NOMO-1 treated with DMSO at 0.1 percent for 48 hours (cell line): ENCODE data around the gene NPRL2.
A peak's percentile ranks its signal among the peaks of the same experiment; 100 is the strongest.

Experiments used
- DNase-seq: peaks from one replicate; lab custom pipeline; 2025; ENCODE audit not compliant: unreplicated experiment; lab: John Stamatoyannopoulos, UW

Gene NPRL2

GRCh38 chr3:50373146-50374051, 22.8 kb upstream of the NPRL2 start:
- DNase-seq = no peak

- no peak for DNase-seq
Observed at GRCh38 chr3:50372349-50372748, 21.8 kb upstream of the NPRL2 start.

GRCh38 chr3:50371133-50371685, 20.6 kb upstream of the NPRL2 start:
- DNase-seq = no peak

- DNase-seq = peak; percentile 28
Observed at GRCh38 chr3:50370594-50370993, 20.0 kb upstream of the NPRL2 start.

GRCh38 chr3:50369012-50369670, 18.6 kb upstream of the NPRL2 start:
- no peak for DNase-seq

GRCh38 chr3:50365842-50366220, 15.3 kb upstream of the NPRL2 start:
- no peak for DNase-seq

- DNase-seq = peak; percentile 85
Observed at GRCh38 chr3:50365080-50365841, 14.7 kb upstream of the NPRL2 start.

GRCh38 chr3:50364573-50365079, 14.1 kb upstream of the NPRL2 start:
- no peak for DNase-seq

GRCh38 chr3:50359760-50360110, 9.2 kb upstream of the NPRL2 start:
- DNase-seq = no peak

GRCh38 chr3:50358911-50359759, 8.6 kb upstream of the NPRL2 start, which contains the start of gene TMEM115:
Gene TMEM115, minus strand, starts transcription at chr3:50359521. Its CDS starts 458 bp downstream, at chr3:50359063.
- DNase-seq = peak; percentile 99

GRCh38 chr3:50358355-50358910, 7.9 kb upstream of the NPRL2 start:
- no peak for DNase-seq

GRCh38 chr3:50357481-50357880, 6.9 kb upstream of the NPRL2 start:
- no peak for DNase-seq

GRCh38 chr3:50356553-50356952, 6.0 kb upstream of the NPRL2 start:
- peak; percentile 25 for DNase-seq

GRCh38 chr3:50355829-50356552, 5.4 kb upstream of the NPRL2 start:
- DNase-seq = no peak

GRCh38 chr3:50354850-50355249, 4.3 kb upstream of the NPRL2 start:
- no peak for DNase-seq

- DNase-seq = no peak
Observed at GRCh38 chr3:50354186-50354764, 3.7 kb upstream of the NPRL2 start.

- no peak for DNase-seq
Observed at GRCh38 chr3:50353245-50354004, 2.9 kb upstream of the NPRL2 start.

- DNase-seq = no peak
Observed at GRCh38 chr3:50352781-50353180, 2.2 kb upstream of the NPRL2 start.
